K562 (cell line): ENCODE results near the gene TMEM255A. TPM values are rescaled to one million over a fixed set of nuclear protein-coding genes. Genes with fewer than 3 reads are reported as not detected.

ENCODE experiments used
- ATAC-seq: fragments of 200-7000 bp; cut with Tn5 transposase; 3 replicates; pipeline ENCODE4 v1.9.1; 2020; ENCODE audit warnings: moderate library complexity
- BruUV-seq: library from RNA; stranded (reverse); fragments of 400-500 nt; replicated peaks from 2 replicates; lab custom pipeline; 2021; lab: Mats Ljungman, UMichigan
- CTCF ChIA-PET: fragments of 300-600 bp; formaldehyde crosslinking; extraction: SDS; loops from one replicate; lab custom pipeline; 2021; ENCODE audit warnings: low intra/inter-chr PET ratio; lab: Yijun Ruan, JAX
- POLR2A ChIA-PET: fragments of 300-600, 350-650 bp; sonication (Branson Sonifier 250); formaldehyde crosslinking; extraction: SDS; loops from one replicate; lab custom pipeline; 2021; ENCODE audit warnings: antibody characterized with exemption, inconsistent platforms; lab: Yijun Ruan, JAX
- DNase-seq, 4 experiments: peaks; one replicate each; pipeline versions ENCODE4 v3.0.0 to v3.0.0-alpha.2; 2011 to 2018; ENCODE audit warnings: low spot score in 3 of 4, mixed read lengths in 3 of 4; ENCODE audit errors: extremely low read depth in 1 of 4
- FAIRE-seq: peaks from 2 replicates; lab custom pipeline; 2011; peaks lifted over from hg19 to GRCh38; lab: Jason Lieb, UNC
- H2AFZ ChIP-seq: 2 replicates; pipeline ENCODE4 v1.6.0; 2011; ENCODE audit warnings: low read depth, low read length, control low read depth, inconsistent platforms
- H3K27ac ChIP-seq: fragments of 200-600 bp; 3 replicates; pipeline ENCODE4 v1.8.0; 2011; ENCODE audit warnings: low read depth, mild to moderate bottlenecking, control low read depth, inconsistent platforms, low read length, moderate library complexity, mixed read lengths; ENCODE audit errors: extremely low read depth
- H3K27me3 ChIP-seq, 2 experiments: fragments of 300-600 bp in 1 of 2; 2 replicates in 1 of 2; 3 replicates in 1 of 2; pipeline versions ENCODE4 v1.6.0 to v1.8.0; 2011; ENCODE audit warnings: inconsistent platforms in 2 of 2, low read length in 2 of 2, mild to moderate bottlenecking in 1 of 2, mixed read lengths in 1 of 2, moderate library complexity in 1 of 2; ENCODE audit not compliant: control insufficient read depth in 2 of 2, insufficient read depth in 2 of 2
- H3K36me3 ChIP-seq: fragments of 300-600 bp; 3 replicates; pipeline ENCODE4 v1.8.0; 2011; ENCODE audit warnings: mild to moderate bottlenecking, low read length, inconsistent platforms; ENCODE audit not compliant: control insufficient read depth, insufficient read depth
- H3K4me1 ChIP-seq, 2 experiments: fragments of 200-600 bp in 1 of 2; replicated peaks in 1 of 2; 2 replicates in 1 of 2; 3 replicates in 1 of 2; pipeline versions ENCODE4 v1.5.1 to v1.8.0; 2011; ENCODE audit warnings: inconsistent platforms in 2 of 2, low read length in 2 of 2, mild to moderate bottlenecking in 1 of 2, mixed read lengths in 1 of 2, moderate library complexity in 1 of 2; ENCODE audit not compliant: control insufficient read depth in 2 of 2, insufficient read depth in 2 of 2
- H3K4me2 ChIP-seq: 2 replicates; pipeline ENCODE4 v1.6.1; 2011; ENCODE audit warnings: low read length, control low read depth, inconsistent platforms, mixed read lengths; ENCODE audit not compliant: insufficient read depth
- H3K4me3 ChIP-seq: fragments of 200-600 bp; sonication (generic), shearing (Covaris generic); 2 replicates; pipeline ENCODE4 v1.5.1; 2016; ENCODE audit warnings: control low read depth, inconsistent platforms
- H3K79me2 ChIP-seq: fragments of 200-600 bp; 3 replicates; pipeline ENCODE4 v1.8.0; 2011; ENCODE audit warnings: low read length, inconsistent platforms; ENCODE audit not compliant: control insufficient read depth, insufficient read depth
- H3K9ac ChIP-seq, 2 experiments: 2 replicates each; pipeline versions ENCODE4 v1.6.0 to v1.6.1; 2011; ENCODE audit warnings: low read depth in 2 of 2, low read length in 2 of 2, control low read depth in 1 of 2, inconsistent platforms in 1 of 2, mild to moderate bottlenecking in 1 of 2, mixed read lengths in 1 of 2; ENCODE audit not compliant: insufficient read depth in 1 of 2
- H3K9me1 ChIP-seq: one replicate; pipeline ENCODE4 v1.6.0; 2011; ENCODE audit warnings: inconsistent platforms, mild to moderate bottlenecking, low read length, moderate library complexity; ENCODE audit not compliant: control insufficient read depth, insufficient read depth
- H3K9me3 ChIP-seq: replicated peaks from 2 replicates; pipeline ENCODE4 v1.5.1; 2011; ENCODE audit warnings: low read depth, low read length, inconsistent platforms; ENCODE audit not compliant: control insufficient read depth, insufficient read depth
- H4K20me1 ChIP-seq: replicated peaks from 2 replicates; pipeline ENCODE4 v1.6.1; 2011; ENCODE audit warnings: low read length, inconsistent platforms, mixed read lengths; ENCODE audit not compliant: control insufficient read depth, insufficient read depth
- CBX2 ChIP-seq: fragments of 200-600 bp; sonication (generic); IDR thresholded peaks from one replicate; pipeline ENCODE4 v1.6.1; 2012; ENCODE audit warnings: mild to moderate bottlenecking, low read length, inconsistent platforms; ENCODE audit not compliant: insufficient read depth, poor library complexity, severe bottlenecking
- CBX5 ChIP-seq: IDR thresholded peaks from 2 replicates; pipeline ENCODE4 v1.6.1; 2014; ENCODE audit warnings: low read depth, borderline replicate concordance
- DIDO1 ChIP-seq: fragments of 450-650 bp; IDR thresholded peaks from 2 replicates; pipeline ENCODE4 v1.6.1; 2016; ENCODE audit warnings: low read depth, missing biosample characterization, missing genetic modification characterization
- HDAC3 ChIP-seq: fragments of 450-650 bp; IDR thresholded peaks from 2 replicates; pipeline ENCODE4 v1.6.1; 2018; ENCODE audit warnings: borderline replicate concordance, mild to moderate bottlenecking, moderate library complexity; ENCODE audit not compliant: partially characterized antibody
- IFI16 ChIP-seq: fragments of 250-450 bp; sonication (Bioruptor Pico); IDR thresholded peaks from 2 replicates; pipeline ENCODE4 v2.1.2; 2022; ENCODE audit warnings: mild to moderate bottlenecking, inconsistent platforms
- IRF9 ChIP-seq: fragments of 450-650 bp; IDR thresholded peaks from 2 replicates; pipeline ENCODE4 v1.6.1; 2016; ENCODE audit warnings: missing biosample characterization, missing genetic modification characterization
- MIER1 ChIP-seq: fragments of 450-650 bp; IDR thresholded peaks from 2 replicates; pipeline ENCODE4 v1.6.1; 2016; ENCODE audit warnings: antibody characterized with exemption, mild to moderate bottlenecking, low read depth
- NEUROD1 ChIP-seq: fragments of 150-350 bp; IDR thresholded peaks from 2 replicates; pipeline ENCODE4 v1.6.1; 2014; ENCODE audit warnings: borderline replicate concordance, low read length, low read depth; ENCODE audit not compliant: partially characterized antibody
- NFE2 ChIP-seq: IDR thresholded peaks from 2 replicates; pipeline ENCODE4 v1.6.1; 2014; ENCODE audit warnings: antibody characterized with exemption, low read depth
- NR4A1 ChIP-seq, 2 experiments: fragments of 250-450 bp in 1 of 2; fragments of 450-650 bp in 1 of 2; sonication (Bioruptor Pico) in 1 of 2; IDR thresholded peaks; 2 replicates each; pipeline versions ENCODE4 v1.4.0 to v1.6.1; 2016 to 2020; ENCODE audit warnings: mild to moderate bottlenecking in 2 of 2, missing compliant biosample characterization in 1 of 2, missing genetic modification characterization in 1 of 2, moderate library complexity in 1 of 2
- TAF7 ChIP-seq: fragments of 450-650 bp; IDR thresholded peaks from 2 replicates; pipeline ENCODE4 v1.6.1; 2016; ENCODE audit warnings: missing genetic modification characterization, missing compliant biosample characterization
- TCF3 ChIP-seq: sonication (generic); formaldehyde crosslinking; IDR thresholded peaks from 2 replicates; pipeline ENCODE4 v1.4.0; 2020; ENCODE audit warnings: mild to moderate bottlenecking, missing genetic modification reagents
- ZNF583 ChIP-seq: fragments of 250-450 bp; sonication (Bioruptor Pico); IDR thresholded peaks from 2 replicates; pipeline ENCODE4 v1.4.0; 2020
- ZNF780A ChIP-seq: fragments of 250-450 bp; sonication (Bioruptor Pico); IDR thresholded peaks from 2 replicates; pipeline ENCODE4 v1.5.0; 2021; ENCODE audit warnings: mild to moderate bottlenecking
- WGBS: fragments of 100-300 bp; shearing (Covaris generic); methylation state at CpG from one replicate; pipeline ENCODE4 v1.1.6; 2016; ENCODE audit warnings: low coverage, mixed read lengths; ENCODE audit not compliant: insufficient coverage; ENCODE audit errors: missing lambda C conversion rate; 5-methylcytosine and 5-hydroxymethylcytosine counted together
- in situ Hi-C: fragments of 300-500 bp; cut with MboI; formaldehyde crosslinking; loops from 4 replicates; pipeline ENCODE4 v1.15.0; 2018; ENCODE audit warnings: inconsistent platforms, mixed read lengths
- intact Hi-C: fragments of 100-400 bp; cut with micrococcal nuclease; formaldehyde crosslinking; loops from 2 replicates; pipeline ENCODE4 v1.14.2; 2022
- polyA plus RNA-seq, 8 experiments: library from polyadenylated mRNA; depleted of rRNA in 4 of 8; stranded (reverse) in 5 of 8; unstranded in 3 of 8; fragments of >200 nt; fragmentation: Nextera tagmentation in 2 of 8; fragmentation: Illumina TruSeq in 1 of 8; extraction: Ambion mirVana in 2 of 8; extraction: Trizol in 1 of 8; gene quantifications; 2 replicates each; pipeline versions ENCODE4 v1.2.1 to v1.2.3, GENCODE V29; 2011 to 2014; ENCODE audit warnings: inconsistent platforms in 1 of 8, missing spikeins in 1 of 8
- total RNA-seq, 7 experiments: library from RNA; depleted of rRNA in 6 of 7; stranded (reverse); fragments of >200 nt in 6 of 7; fragmentation: Illumina TruSeq in 2 of 7; extraction: Trizol in 2 of 7; gene quantifications; 2 replicates each; pipeline versions ENCODE4 v1.2.1 to v1.2.3, GENCODE V29; 2011 to 2021; ENCODE audit warnings: low replicate concordance in 1 of 7
- TF ChIP-seq, protein P1 (sequence below): sonication (generic); formaldehyde crosslinking; IDR thresholded peaks from 2 replicates; pipeline ENCODE4 v1.8.0; 2022; ENCODE audit warnings: mild to moderate bottlenecking, missing genetic modification reagents

The TMEM255A gene
- total and polyA plus RNA-seq, 9 of the 15 experiments (the other 6 are each of a cell fraction or from before 2014, with no cell fraction given) = 0.01 TPM; not detected in 8

GRCh38 chrX:120228187-120228908 is 82.9 kb downstream of the TMEM255A start:
- Histone ChIP-seq H4K20me1 (no peaks in the 10 kb centered on the region), H3K27me3 (no peaks in the 10 kb centered on the region), H3K9me3 (no peaks in the 10 kb centered on the region), H3K4me1 (peaks cover 8 to 10% of the 10 kb centered on the region in 2 experiments; a peak in 4 of 5 replicates), H3K79me2 (no peaks in the 10 kb centered on the region), H3K9me1 (no peaks in the 10 kb centered on the region), H3K4me2 (no peak overlapping the region), H3K36me3 (no peaks in the 10 kb centered on the region), H2AFZ (peak overlapping the region; percentile 61; the same call in 1 of the 2 replicates), H3K4me3 (no peak overlapping the region), H3K27ac (0 out of 3 replicates have a peak overlapping the region, but pooled peaks have one; percentile 25), H3K9ac (no peak overlapping the region)
- BruUV-seq = no TSS peak
- peak; percentile 73 for FAIRE-seq
- peak in 1 of 4 experiments; percentile 11 for DNase-seq
- intact Hi-C loops = no loop called here
- POLR2A ChIA-PET = interaction anchor here (1.2 to 1.7 kb wide), 2 partner anchors 8 to 17 kb away, joined by 5 to 6 read pairs; no protein-coding TSS in a partner anchor
- peak; percentile 78 for ATAC-seq
- WGBS = 30% methylated on average over 9 of the region's 9 CpGs
- CTCF ChIA-PET = no interaction called here
- in situ Hi-C loops = no loop called here
- no peak for TF ChIP-seq ZNF780A (CRISPR knock-in tag)
- TF ChIP-seq NFE2 = peak; percentile 69
- TF ChIP-seq NEUROD1 = no peak
- TF ChIP-seq TAF7 (tag) = 0 out of 2 replicates have a peak, but pooled peaks have one; percentile 13
- no peak for TF ChIP-seq MIER1
- no peak for TF ChIP-seq TCF3 (CRISPR knock-in tag)
- TF ChIP-seq CBX2 = no peak
- TF ChIP-seq NR4A1 (CRISPR knock-in tag; IDR thresholded peaks at IDR 0.05) = no peak
- peak; percentile 67; the same call in 1 of the 2 replicates for TF ChIP-seq NR4A1 (tag; IDR thresholded peaks at IDR 0.05)
- no peak for TF ChIP-seq IFI16
- TF ChIP-seq, protein P1, sequence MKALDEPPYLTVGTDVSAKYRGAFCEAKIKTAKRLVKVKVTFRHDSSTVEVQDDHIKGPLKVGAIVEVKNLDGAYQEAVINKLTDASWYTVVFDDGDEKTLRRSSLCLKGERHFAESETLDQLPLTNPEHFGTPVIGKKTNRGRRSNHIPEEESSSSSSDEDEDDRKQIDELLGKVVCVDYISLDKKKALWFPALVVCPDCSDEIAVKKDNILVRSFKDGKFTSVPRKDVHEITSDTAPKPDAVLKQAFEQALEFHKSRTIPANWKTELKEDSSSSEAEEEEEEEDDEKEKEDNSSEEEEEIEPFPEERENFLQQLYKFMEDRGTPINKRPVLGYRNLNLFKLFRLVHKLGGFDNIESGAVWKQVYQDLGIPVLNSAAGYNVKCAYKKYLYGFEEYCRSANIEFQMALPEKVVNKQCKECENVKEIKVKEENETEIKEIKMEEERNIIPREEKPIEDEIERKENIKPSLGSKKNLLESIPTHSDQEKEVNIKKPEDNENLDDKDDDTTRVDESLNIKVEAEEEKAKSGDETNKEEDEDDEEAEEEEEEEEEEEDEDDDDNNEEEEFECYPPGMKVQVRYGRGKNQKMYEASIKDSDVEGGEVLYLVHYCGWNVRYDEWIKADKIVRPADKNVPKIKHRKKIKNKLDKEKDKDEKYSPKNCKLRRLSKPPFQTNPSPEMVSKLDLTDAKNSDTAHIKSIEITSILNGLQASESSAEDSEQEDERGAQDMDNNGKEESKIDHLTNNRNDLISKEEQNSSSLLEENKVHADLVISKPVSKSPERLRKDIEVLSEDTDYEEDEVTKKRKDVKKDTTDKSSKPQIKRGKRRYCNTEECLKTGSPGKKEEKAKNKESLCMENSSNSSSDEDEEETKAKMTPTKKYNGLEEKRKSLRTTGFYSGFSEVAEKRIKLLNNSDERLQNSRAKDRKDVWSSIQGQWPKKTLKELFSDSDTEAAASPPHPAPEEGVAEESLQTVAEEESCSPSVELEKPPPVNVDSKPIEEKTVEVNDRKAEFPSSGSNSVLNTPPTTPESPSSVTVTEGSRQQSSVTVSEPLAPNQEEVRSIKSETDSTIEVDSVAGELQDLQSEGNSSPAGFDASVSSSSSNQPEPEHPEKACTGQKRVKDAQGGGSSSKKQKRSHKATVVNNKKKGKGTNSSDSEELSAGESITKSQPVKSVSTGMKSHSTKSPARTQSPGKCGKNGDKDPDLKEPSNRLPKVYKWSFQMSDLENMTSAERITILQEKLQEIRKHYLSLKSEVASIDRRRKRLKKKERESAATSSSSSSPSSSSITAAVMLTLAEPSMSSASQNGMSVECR (CRISPR knock-in tag) = no peak
- TF ChIP-seq CBX5 = no peak
- TF ChIP-seq ZNF583 (CRISPR knock-in tag) = no peak
- peak; percentile 34 for TF ChIP-seq HDAC3
- 0 out of 2 replicates have a peak, but pooled peaks have one; percentile 43 for TF ChIP-seq DIDO1 (tag)
- peak; percentile 73 for TF ChIP-seq IRF9 (tag)
